ENCODE results near the gene MVK. TPM values are rescaled to one million over a fixed set of nuclear protein-coding genes. Genes with fewer than 3 reads are reported as not detected.

The MVK gene
- polyA plus RNA-seq, 1 of the 3 experiments (the other 2 are of a cell fraction): 7.0 TPM

- Histone ChIP-seq H3K79me2 (ENCODE audit: insufficient read depth) (no peaks in the 10 kb centered on the region), H2AFZ (ENCODE audit: low read depth) (no peak overlapping the region), H3K36me3 (replicated peaks in 1 of 2; ENCODE audit: control insufficient read depth in 1 of 2, insufficient read depth in 2 of 2, low read length in 1 of 2) (peaks cover 8 to 36% of the 10 kb centered on the region in 2 experiments), H3K27ac (ENCODE audit: low read depth in 2 of 2, low read length in 1 of 2) (no peak overlapping the region), H3K27me3 (ENCODE audit: insufficient read depth) (no peaks in the 10 kb centered on the region), H3K9me3 (no peaks in the 10 kb centered on the region), H3K4me3 (ENCODE audit: low read depth in 2 of 2, low read length in 1 of 2) (no peak overlapping the region), H3K4me1 (ENCODE audit: control insufficient read depth in 1 of 2, insufficient read depth in 2 of 2, low read depth in 1 of 2, low read length in 1 of 2) (peaks cover 0 to 4% of the 10 kb centered on the region in 2 experiments; a peak in 1 of 4 replicates), H3K4me2 (no peak overlapping the region), H4K20me1 (ENCODE audit: insufficient read depth) (no peaks in the 10 kb centered on the region), H3K9me2 (no peaks in the 10 kb centered on the region), H3F3A (replicated peaks; ENCODE audit: insufficient read depth) (no peaks in the 10 kb centered on the region), H3K9ac (no peak overlapping the region)
- TF ChIP-seq RXRA (IDR thresholded peaks at IDR 0.05; ENCODE audit: borderline replicate concordance, low read depth) (no peak), MEF2A (IDR thresholded peaks at IDR 0.05; ENCODE audit: borderline replicate concordance, low read depth) (no peak), JUND (IDR thresholded peaks at IDR 0.05) (no peak), MAX (IDR thresholded peaks at IDR 0.05; ENCODE audit: low read depth) (no peak), RCOR1 (IDR thresholded peaks at IDR 0.05; ENCODE audit: low read length) (no peak), SIN3A (IDR thresholded peaks at IDR 0.05; ENCODE audit: borderline replicate concordance, low read depth, low read length) (no peak), REST (IDR thresholded peaks at IDR 0.05; ENCODE audit: low read depth, low read length) (no peak), ZBTB33 (IDR thresholded peaks at IDR 0.05; ENCODE audit: borderline replicate concordance, low read depth) (no peak), TAF1 (IDR thresholded peaks at IDR 0.05; ENCODE audit: borderline replicate concordance, low read depth, low read length) (no peak), USF2 (IDR thresholded peaks at IDR 0.05; ENCODE audit: borderline replicate concordance, low read depth, low read length) (no peak), RAD21 (IDR thresholded peaks at IDR 0.05; ENCODE audit: low read length) (no peak), GABPA (IDR thresholded peaks at IDR 0.05; ENCODE audit: low read depth) (no peak), USF1 (IDR thresholded peaks at IDR 0.05; ENCODE audit: borderline replicate concordance, low read depth) (no peak), CHD2 (IDR thresholded peaks at IDR 0.05; ENCODE audit: low read length, partially characterized antibody) (no peak), YY1 (IDR thresholded peaks at IDR 0.05; ENCODE audit: low read depth) (no peak), FOXM1 (IDR thresholded peaks at IDR 0.05; ENCODE audit: low read depth) (no peak), TEAD4 (IDR thresholded peaks at IDR 0.05; ENCODE audit: borderline replicate concordance, insufficient read depth) (no peak), NFIC (IDR thresholded peaks at IDR 0.05; ENCODE audit: borderline replicate concordance) (no peak), EZH2phosphoT487 (IDR thresholded peaks at IDR 0.05; ENCODE audit: borderline replicate concordance, low read depth) (no peak), RFX5 (IDR thresholded peaks at IDR 0.05; ENCODE audit: low read length) (no peak)
- ChIA-PET POLR2A (no interaction called here), CTCF (interaction anchor here (0.6 to 1.4 kb wide), 3 partner anchors 63 to 154 kb away, joined by 3 to 5 read pairs (median 3); no protein-coding TSS in a partner anchor)
- DNase-seq: no peak
- 95% methylated on average over 8 of the region's 8 CpGs for WGBS (ENCODE audit: low lambda C conversion rate)
These were observed 8.3 kb downstream of the MVK start for GRCh38 chr12:109581856-109582255.
